ENCODE results near the gene TMED10.

The TMED10 gene

GRCh38 chr14:75144944-75145343, 31.5 kb downstream of the TMED10 start:
- Histone ChIP-seq H3K4me2 (ENCODE audit: low read length) (no peak overlapping the region), H3K79me2 (ENCODE audit: control insufficient read depth, insufficient read depth, low read length, poor library complexity) (peaks cover 2% of the 10 kb centered on the region), H3K4me3 (ENCODE audit: low read depth, low read length) (no peak overlapping the region), H2AFZ (ENCODE audit: insufficient read depth, low read length, poor library complexity) (no peak overlapping the region), H3K36me3 (ENCODE audit: control insufficient read depth in 1 of 2, insufficient read depth in 2 of 2, low read length in 2 of 2) (peaks cover 7 to 9% of the 10 kb centered on the region in 2 experiments), H2BK5ac (ENCODE audit: low read depth, low read length, poor library complexity) (no peak overlapping the region), H2BK120ac (ENCODE audit: insufficient read depth, low read length, poor library complexity) (no peak overlapping the region), H4K12ac (ENCODE audit: low read depth, low read length) (no peak overlapping the region), H3K27me3 (ENCODE audit: insufficient read depth, low read length) (no peaks in the 10 kb centered on the region), H4K91ac (ENCODE audit: low read depth, low read length) (peak overlapping the region; percentile 47), H2AK5ac (ENCODE audit: low read length) (peak overlapping the region; percentile 79), H3K18ac (ENCODE audit: low read length) (peak overlapping the region; percentile 40), H3K14ac (ENCODE audit: low read length) (peak overlapping the region; percentile 25), H3K27ac (ENCODE audit: low read depth, low read length) (no peak overlapping the region), H3K23ac (ENCODE audit: low read length) (no peak overlapping the region), H4K8ac (ENCODE audit: low read depth, low read length) (peak overlapping the region; percentile 16), H3K9ac (ENCODE audit: low read length) (no peak overlapping the region), H3K79me1 (ENCODE audit: low read length) (peaks cover 6% of the 10 kb centered on the region), H2BK12ac (ENCODE audit: low read length) (no peak overlapping the region), H3K4ac (ENCODE audit: low read depth, low read length) (peak overlapping the region; percentile 83), H3K9me3 (ENCODE audit: insufficient read depth, low read depth, low read length) (no peaks in the 10 kb centered on the region), H3K4me1 (ENCODE audit: control insufficient read depth in 1 of 2, insufficient read depth in 2 of 2, low read length in 2 of 2) (peaks cover 5 to 7% of the 10 kb centered on the region in 2 experiments)
- no CpG with 5 or more reads among the region's 5 CpGs for WGBS (ENCODE audit: extremely low coverage, insufficient coverage, insufficient read length)
- DNase-seq = peak in 1 of 2 donors; percentile 38

GRCh38 chr14:75143761-75144527, 32.5 kb downstream of the TMED10 start:
- Histone ChIP-seq H3K9ac (ENCODE audit: low read length) (no peak overlapping the region), H3K36me3 (ENCODE audit: control insufficient read depth in 1 of 2, insufficient read depth in 2 of 2, low read length in 2 of 2) (peaks cover 4 to 6% of the 10 kb centered on the region in 2 experiments), H3K4me2 (ENCODE audit: low read length) (no peak overlapping the region), H2BK5ac (ENCODE audit: low read depth, low read length, poor library complexity) (no peak overlapping the region), H4K91ac (ENCODE audit: low read depth, low read length) (no peak overlapping the region), H2AFZ (ENCODE audit: insufficient read depth, low read length, poor library complexity) (no peak overlapping the region), H3K14ac (ENCODE audit: low read length) (no peak overlapping the region), H3K9me3 (ENCODE audit: insufficient read depth, low read depth, low read length) (no peaks in the 10 kb centered on the region), H3K4me3 (ENCODE audit: low read depth, low read length) (no peak overlapping the region), H3K23ac (ENCODE audit: low read length) (no peak overlapping the region), H3K27me3 (ENCODE audit: insufficient read depth, low read length) (no peaks in the 10 kb centered on the region), H3K4ac (ENCODE audit: low read depth, low read length) (no peak overlapping the region), H3K27ac (ENCODE audit: low read depth, low read length) (no peak overlapping the region), H3K79me2 (ENCODE audit: control insufficient read depth, insufficient read depth, low read length, poor library complexity) (peaks cover 2% of the 10 kb centered on the region), H2AK5ac (ENCODE audit: low read length) (no peak overlapping the region), H4K12ac (ENCODE audit: low read depth, low read length) (no peak overlapping the region), H4K8ac (ENCODE audit: low read depth, low read length) (no peak overlapping the region), H3K4me1 (ENCODE audit: control insufficient read depth in 1 of 2, insufficient read depth in 2 of 2, low read length in 2 of 2) (peaks cover 5 to 7% of the 10 kb centered on the region in 2 experiments), H2BK120ac (ENCODE audit: insufficient read depth, low read length, poor library complexity) (no peak overlapping the region), H3K79me1 (ENCODE audit: low read length) (peaks cover 6% of the 10 kb centered on the region), H3K18ac (ENCODE audit: low read length) (no peak overlapping the region), H2BK12ac (ENCODE audit: low read length) (no peak overlapping the region)
- no CpG with 5 or more reads among the region's 9 CpGs for WGBS (ENCODE audit: extremely low coverage, insufficient coverage, insufficient read length)
- DNase-seq = no peak

DNA sequence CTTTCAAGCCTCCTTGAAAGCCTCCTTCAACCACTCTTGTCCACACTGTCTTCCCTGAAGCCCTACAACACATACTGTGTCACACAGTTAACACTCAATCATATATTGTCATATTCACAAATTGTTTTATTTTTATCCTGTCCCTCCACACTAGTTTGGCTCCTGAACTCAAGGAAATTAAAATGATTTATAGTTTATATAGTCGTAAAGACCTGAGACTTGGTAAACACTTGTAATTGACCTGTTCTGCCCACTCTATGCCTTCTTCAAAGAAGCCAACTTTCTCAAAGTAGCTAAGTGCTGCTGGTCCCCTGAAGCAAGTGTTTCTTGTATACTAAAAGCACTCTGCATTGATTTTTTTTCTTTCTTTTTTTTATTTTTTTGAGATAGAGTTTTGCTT, 33.9 kb downstream of the TMED10 start:
- H4K8ac ChIP-seq (ENCODE audit: low read depth, low read length) = no peak overlapping the region
- no peak overlapping the region for H2BK120ac ChIP-seq (ENCODE audit: insufficient read depth, low read length, poor library complexity)
- H3K9me3 ChIP-seq (ENCODE audit: insufficient read depth, low read depth, low read length) = no peaks in the 10 kb centered on the region
- no peak overlapping the region for H3K27ac ChIP-seq (ENCODE audit: low read depth, low read length)
- no peak overlapping the region for H3K4me2 ChIP-seq (ENCODE audit: low read length)
- peaks cover 4 to 6% of the 10 kb centered on the region in 2 experiments for H3K36me3 ChIP-seq (ENCODE audit: control insufficient read depth in 1 of 2, insufficient read depth in 2 of 2, low read length in 2 of 2)
- H3K23ac ChIP-seq (ENCODE audit: low read length) = no peak overlapping the region
- H3K4me3 ChIP-seq (ENCODE audit: low read depth, low read length) = no peak overlapping the region
- H3K4me1 ChIP-seq (ENCODE audit: control insufficient read depth in 1 of 2, insufficient read depth in 2 of 2, low read length in 2 of 2) = peaks cover 5 to 7% of the 10 kb centered on the region in 2 experiments
- H3K9ac ChIP-seq (ENCODE audit: low read length) = no peak overlapping the region
- no peak overlapping the region for H3K4ac ChIP-seq (ENCODE audit: low read depth, low read length)
- H2AK5ac ChIP-seq (ENCODE audit: low read length) = no peak overlapping the region
- H4K12ac ChIP-seq (ENCODE audit: low read depth, low read length) = no peak overlapping the region
- H3K79me2 ChIP-seq (ENCODE audit: control insufficient read depth, insufficient read depth, low read length, poor library complexity) = peaks cover 2% of the 10 kb centered on the region
- H2BK12ac ChIP-seq (ENCODE audit: low read length) = no peak overlapping the region
- no peaks in the 10 kb centered on the region for H3K27me3 ChIP-seq (ENCODE audit: insufficient read depth, low read length)
- H2AFZ ChIP-seq (ENCODE audit: insufficient read depth, low read length, poor library complexity) = no peak overlapping the region
- H2BK5ac ChIP-seq (ENCODE audit: low read depth, low read length, poor library complexity) = no peak overlapping the region
- no peak overlapping the region for H3K18ac ChIP-seq (ENCODE audit: low read length)
- no peak for DNase-seq
- H3K79me1 ChIP-seq (ENCODE audit: low read length) = peaks cover 6% of the 10 kb centered on the region
- no peak overlapping the region for H3K14ac ChIP-seq (ENCODE audit: low read length)
- no peak overlapping the region for H4K91ac ChIP-seq (ENCODE audit: low read depth, low read length)
- no CpG with 5 or more reads among the region's 1 CpG for WGBS (ENCODE audit: extremely low coverage, insufficient coverage, insufficient read length)

GRCh38 chr14:75141967-75142366, 34.4 kb downstream of the TMED10 start:
- Histone ChIP-seq H2AK5ac (ENCODE audit: low read length) (no peak overlapping the region), H3K9ac (ENCODE audit: low read length) (no peak overlapping the region), H4K12ac (ENCODE audit: low read depth, low read length) (no peak overlapping the region)

More at GRCh38 chr14:75141967-75142366, 34.4 kb downstream of the TMED10 start:
- Histone ChIP-seq H3K79me1 (ENCODE audit: low read length) (peaks cover 6% of the 10 kb centered on the region), H2AFZ (ENCODE audit: insufficient read depth, low read length, poor library complexity) (no peak overlapping the region), H3K4me1 (ENCODE audit: control insufficient read depth in 1 of 2, insufficient read depth in 2 of 2, low read length in 2 of 2) (peaks cover 5% of the 10 kb centered on the region in 2 experiments), H3K4me3 (ENCODE audit: low read depth, low read length) (no peak overlapping the region), H3K36me3 (ENCODE audit: control insufficient read depth in 1 of 2, insufficient read depth in 2 of 2, low read length in 2 of 2) (peaks cover 4 to 6% of the 10 kb centered on the region in 2 experiments), H3K9me3 (ENCODE audit: insufficient read depth, low read depth, low read length) (no peaks in the 10 kb centered on the region), H3K79me2 (ENCODE audit: control insufficient read depth, insufficient read depth, low read length, poor library complexity) (peaks cover 2% of the 10 kb centered on the region), H2BK12ac (ENCODE audit: low read length) (no peak overlapping the region), H3K4ac (ENCODE audit: low read depth, low read length) (no peak overlapping the region), H3K18ac (ENCODE audit: low read length) (no peak overlapping the region), H2BK120ac (ENCODE audit: insufficient read depth, low read length, poor library complexity) (no peak overlapping the region), H3K23ac (ENCODE audit: low read length) (no peak overlapping the region), H4K8ac (ENCODE audit: low read depth, low read length) (no peak overlapping the region), H2BK5ac (ENCODE audit: low read depth, low read length, poor library complexity) (no peak overlapping the region), H3K4me2 (ENCODE audit: low read length) (no peak overlapping the region), H3K14ac (ENCODE audit: low read length) (no peak overlapping the region), H3K27ac (ENCODE audit: low read depth, low read length) (no peak overlapping the region), H4K91ac (ENCODE audit: low read depth, low read length) (no peak overlapping the region), H3K27me3 (ENCODE audit: insufficient read depth, low read length) (no peaks in the 10 kb centered on the region)
- DNase-seq = peak; percentile 19 to 47

All from trophoblast cell (in vitro differentiated cells and primary cell).